Left renal cortex interstitium (tissue), 4 donors: ENCODE measurements around the gene MGAT4A. TPM values are rescaled to one million over a fixed set of nuclear protein-coding genes. Genes with fewer than 3 reads are reported as not detected.

ENCODE experiments used
- DNase-seq, 4 donors: peaks; one replicate each; pipeline ENCODE4 v3.0.0-alpha.2; 2013; ENCODE audit warnings: low read depth in 4 of 4, low spot score in 2 of 4, missing footprints in 1 of 4
- polyA plus RNA-seq, 4 donors: library from polyadenylated mRNA; unstranded; fragments of 120-200 nt; gene quantifications; one replicate each; pipeline ENCODE4 v1.2.1, GENCODE V29; 2013; ENCODE audit not compliant: insufficient read length in 4 of 4

The MGAT4A gene
- polyA plus RNA-seq, 4 donors: 23.1 to 35.9 (median 29.2) TPM

DNA sequence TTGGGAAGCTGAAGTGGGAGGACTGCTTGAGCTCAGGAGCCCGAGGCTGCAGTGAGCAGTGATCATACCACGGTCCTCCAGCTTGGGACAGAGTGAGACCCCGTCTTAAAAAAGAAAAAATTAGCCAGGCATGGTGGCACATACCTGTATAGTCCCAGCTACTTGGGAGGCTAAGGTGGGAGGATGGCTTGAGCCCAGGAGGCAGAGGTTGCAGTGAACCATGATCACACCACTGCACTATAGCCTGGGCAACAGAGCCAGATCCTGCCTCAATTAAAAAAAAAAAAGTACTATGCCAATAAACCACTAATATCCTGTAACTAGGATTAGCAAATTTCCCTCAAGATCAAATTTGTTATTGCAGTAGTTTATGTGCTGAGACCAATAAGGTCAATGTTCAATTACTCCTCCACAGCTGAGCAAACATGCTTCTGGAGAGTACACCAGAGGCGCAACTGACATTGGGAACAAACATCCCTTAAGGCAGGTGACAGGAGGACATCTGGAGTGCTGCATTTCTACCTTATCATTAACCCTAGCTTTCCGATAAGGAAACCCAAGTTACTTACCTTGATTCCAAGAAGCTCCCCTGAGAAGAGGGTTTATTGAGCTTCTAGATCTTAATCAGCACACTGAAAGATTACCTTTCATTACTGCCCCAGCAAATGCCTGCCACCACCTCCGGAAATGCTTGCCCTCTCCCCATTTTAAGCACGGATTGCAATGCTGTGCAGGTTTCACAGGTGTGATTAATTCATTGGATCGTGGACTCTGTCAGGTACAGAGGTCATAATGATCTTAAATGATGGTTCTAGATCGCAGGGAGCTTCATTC is 26.2 kb downstream of the MGAT4A start:
- no peak for DNase-seq

DNA sequence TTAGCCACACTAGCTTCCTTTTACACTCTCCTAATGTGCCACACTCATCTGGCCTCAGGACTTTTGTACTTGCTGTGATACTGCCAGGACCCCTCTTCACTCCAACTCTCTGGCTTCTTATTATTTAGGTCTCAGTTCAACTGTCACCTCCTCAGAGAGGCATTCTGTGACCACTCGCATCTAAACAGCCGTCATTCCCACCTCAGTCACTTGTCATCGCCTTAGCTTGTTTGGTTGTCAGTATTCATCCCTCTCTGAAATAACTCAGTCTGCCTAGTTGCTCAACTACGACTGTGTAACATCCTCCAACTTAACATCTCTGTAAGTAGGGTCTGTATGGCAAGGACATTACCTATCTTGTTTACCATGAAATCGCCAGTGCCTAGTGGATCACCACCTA is 27.2 kb downstream of the MGAT4A start:
- no peak for DNase-seq

- peak; percentile 32 to 67 (median 60) for DNase-seq
Measured at GRCh38 chr2:98702858-98703620, 27.9 kb downstream of the MGAT4A start.

GRCh38 chr2:98702127-98702802 is 28.7 kb downstream of the MGAT4A start:
- peak in 1 of 4 donors; percentile 33 for DNase-seq

DNA sequence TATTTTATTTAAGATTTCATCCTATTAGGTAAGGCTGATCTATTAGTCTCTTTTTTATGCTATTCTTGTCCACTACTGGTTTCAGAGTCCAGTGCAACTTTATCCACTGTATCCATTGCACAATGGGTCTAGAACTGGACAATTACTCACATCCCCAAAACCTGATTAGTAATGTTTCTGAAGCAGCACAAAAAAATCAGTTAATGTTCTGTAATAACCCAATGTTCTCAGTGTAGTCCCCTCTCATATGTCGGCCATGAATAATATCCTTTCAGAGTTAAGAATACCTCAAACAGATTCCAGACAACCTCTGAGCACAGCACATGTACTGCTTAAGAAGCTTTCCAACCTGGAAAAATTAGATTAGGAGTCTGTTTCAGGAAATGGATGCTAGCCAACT is 29.7 kb downstream of the MGAT4A start:
- no peak for DNase-seq

DNA sequence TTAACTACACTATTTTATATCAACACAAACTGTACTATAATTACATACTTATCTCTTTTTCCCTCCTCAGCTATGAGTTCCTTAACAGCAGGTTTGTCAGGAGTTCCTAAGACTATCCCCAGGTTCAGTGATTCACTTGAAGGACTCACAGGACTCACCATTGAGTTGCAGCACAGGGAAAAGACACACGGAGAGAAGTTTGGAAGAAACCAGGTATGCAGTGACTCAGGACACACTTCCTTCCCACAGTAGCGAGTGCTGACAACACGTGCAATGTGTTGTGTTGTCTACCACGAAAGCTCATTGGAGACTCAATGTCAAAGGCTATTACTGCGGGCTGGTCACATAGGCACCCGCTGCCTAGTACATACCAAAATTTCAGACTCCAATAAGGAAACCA is 32.0 kb downstream of the MGAT4A start:
- DNase-seq: no peak

DNA sequence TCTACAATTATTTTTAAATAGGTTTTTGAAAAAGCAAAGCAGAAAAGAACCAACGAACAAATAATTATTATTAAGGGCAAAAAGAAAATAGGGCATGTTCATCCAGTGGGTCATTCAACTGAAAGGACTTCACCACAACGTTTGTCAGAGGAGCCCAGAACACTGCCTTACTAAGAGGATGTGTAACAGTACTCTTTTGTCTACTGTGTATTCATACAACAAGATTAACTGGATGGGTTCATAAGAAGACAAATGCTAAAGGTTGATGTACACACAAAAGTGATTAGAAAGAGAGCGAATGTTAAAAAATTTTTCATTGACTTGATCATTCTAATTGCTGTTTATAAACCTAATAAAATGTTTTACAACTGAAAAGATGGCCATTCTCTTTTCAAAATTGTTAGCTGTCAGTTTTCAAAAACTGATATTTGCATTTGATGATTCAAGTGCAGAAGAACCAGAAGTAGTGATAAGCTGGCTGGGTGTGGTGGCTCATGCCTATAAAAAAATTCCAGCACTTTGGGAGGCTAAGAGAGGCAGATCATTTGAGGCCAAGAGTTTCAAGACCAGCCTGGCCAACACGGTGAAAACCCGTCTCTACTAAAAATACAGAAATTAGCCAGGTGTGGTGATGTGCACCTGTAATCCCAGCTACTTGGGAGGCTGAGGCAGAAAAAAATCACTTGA is 33.1 kb downstream of the MGAT4A start:
- no peak for DNase-seq

DNA sequence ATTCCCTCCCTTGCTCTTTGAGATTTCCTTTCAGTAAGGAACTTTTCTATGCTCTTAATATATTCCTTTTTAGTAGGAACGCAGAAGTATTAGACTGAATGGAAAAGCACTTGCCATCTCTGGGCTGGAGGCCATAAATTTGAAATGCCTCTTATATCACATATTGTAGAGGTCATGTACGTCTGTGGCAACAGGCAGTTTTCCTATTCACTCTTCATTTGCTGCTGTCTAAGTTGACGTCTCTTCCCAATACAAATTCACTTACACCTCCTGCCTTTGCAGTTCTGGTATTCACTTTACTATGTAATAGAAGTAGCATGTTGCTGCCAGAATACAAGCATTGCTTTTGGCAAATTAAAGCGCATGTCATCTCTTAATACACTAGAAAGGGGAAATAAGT is 34.7 kb downstream of the MGAT4A start:
- no peak for DNase-seq

DNA sequence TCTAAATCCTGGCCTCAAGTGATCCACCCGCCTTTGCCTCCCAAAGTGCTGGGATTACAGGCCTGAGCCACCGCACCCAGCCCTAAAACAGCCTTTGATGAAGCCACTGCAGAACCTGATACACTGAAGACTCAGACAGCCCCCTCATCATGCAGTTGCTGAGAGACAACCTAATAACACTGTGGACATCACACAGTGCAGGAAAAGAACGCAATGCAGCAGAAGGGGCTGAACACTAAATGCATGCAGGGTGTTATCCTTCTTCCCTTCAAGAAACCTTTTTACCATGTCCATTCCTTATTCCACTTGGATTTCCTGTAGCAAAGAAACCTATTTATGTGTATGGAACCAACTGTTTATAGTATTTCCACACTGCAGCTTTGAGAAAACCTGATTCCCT is 35.7 kb downstream of the MGAT4A start:
- no peak for DNase-seq

- no peak for DNase-seq
Measured at GRCh38 chr2:98693477-98693876, 37.5 kb downstream of the MGAT4A start.

GRCh38 chr2:98692090-98693054 is 38.6 kb downstream of the MGAT4A start:
- DNase-seq: no peak

- DNase-seq: no peak
Measured at GRCh38 chr2:98691303-98691702, 39.6 kb downstream of the MGAT4A start.

- no peak for DNase-seq
Measured at GRCh38 chr2:98685930-98686887, 44.7 kb downstream of the MGAT4A start.

DNA sequence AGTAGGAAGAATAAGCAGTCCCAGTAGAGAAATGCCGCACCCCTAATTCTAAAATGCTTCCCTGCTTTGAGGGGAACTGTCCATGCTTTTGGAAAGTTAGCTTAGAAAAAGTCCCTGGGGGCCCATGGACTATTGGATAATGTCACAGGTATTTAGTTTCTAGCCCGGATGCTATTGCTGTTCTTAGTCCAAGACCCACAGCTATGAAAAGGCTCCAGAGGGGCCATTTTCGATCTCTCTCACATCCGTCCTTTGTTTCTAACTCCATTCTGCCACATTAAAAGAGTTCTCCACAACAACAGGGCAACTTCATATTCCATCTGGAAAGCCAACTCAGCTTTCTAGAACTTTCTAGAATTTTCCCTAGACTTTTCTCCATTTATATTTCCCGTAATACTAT is 47.2 kb downstream of the MGAT4A start:
- DNase-seq: no peak

DNA sequence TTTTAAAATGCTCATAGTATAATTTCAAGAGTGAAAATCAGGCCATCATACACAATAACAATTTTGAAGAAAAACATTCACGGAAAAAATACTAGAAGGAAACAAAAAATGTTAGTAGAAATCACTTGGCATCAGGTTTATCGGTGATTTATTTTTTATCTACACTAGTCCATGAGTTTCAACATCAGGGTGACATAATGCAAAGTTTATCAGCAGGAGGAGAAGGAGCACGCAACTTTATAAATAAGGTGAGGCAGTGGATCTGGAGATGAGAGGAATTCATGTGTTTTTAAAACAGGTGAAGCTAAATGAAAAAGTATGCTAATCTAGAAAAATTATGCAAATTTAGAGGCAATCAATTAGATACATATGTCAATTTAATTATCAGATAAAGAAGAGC is 54.2 kb downstream of the MGAT4A start:
- no peak for DNase-seq

DNA sequence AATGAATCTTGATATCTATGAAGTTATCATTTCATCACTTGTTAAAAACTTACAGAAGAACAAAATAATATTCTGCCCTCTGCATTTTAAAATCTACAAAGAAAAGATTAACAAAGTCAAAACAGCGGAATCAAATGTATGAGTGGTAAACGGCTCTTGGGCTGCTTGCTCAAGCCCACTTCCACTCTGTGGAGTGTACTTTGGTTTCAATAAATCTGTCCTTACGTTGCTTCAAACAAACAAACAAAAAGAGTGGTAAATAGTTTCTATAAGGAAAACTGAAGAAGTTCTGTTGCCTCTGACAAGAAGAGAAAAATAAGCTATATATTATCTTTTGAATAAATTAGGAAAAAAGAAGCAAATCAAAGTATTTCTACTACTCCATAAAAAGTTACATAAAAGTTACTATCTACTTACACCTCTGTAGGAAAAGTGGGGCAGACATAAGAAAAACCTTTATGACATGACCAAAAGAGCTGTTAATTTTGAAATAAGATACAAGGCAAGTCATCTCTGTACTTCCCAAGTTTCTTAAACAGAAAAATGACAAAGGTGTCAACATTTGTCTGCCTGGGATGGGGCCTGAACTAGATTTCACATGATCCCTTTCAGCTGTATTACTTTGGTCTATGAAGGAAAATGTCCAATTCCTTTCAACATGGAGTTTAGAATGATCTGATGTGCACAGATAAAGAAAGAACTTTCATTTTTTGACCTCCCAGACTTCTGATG is 56.5 kb downstream of the MGAT4A start:
- DNase-seq: no peak

DNA sequence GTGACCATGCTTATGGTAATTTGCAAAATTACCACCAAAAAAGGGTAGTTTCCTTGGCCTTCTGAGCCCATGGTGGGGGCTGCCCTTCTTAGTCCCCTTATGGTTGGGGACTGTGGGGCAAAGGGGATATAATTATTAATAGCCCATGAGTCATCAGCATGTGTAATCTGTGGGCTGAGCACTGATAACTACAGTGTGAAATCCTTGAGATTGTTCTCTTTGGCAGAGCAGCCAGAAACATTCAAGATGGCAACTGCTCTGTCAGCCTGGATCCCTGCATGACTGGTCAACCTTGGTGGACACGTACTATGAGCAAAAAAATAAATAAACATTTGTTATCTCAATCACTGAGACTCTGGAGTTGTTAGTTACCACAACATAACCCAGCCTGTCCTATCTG is 61.3 kb downstream of the MGAT4A start:
- no peak for DNase-seq

DNA sequence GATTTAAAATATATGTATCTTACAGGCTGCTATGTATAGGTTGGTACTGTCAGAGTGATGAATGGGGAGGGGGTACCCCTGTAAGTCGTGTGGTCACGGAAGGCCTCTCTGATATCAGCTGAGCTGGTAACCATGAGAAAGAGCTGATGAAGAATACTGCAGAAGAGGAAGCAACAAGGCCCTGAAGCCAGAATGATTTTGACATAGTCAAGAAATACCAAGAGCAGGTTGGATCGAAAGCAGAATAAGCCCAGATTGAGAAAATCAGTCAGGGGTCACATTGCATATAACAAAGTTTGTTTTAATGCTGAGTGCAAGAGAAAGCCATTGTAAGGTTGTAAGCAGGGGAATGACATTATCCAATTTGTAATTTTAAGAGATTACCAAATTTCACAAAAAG is 65.3 kb downstream of the MGAT4A start:
- no peak for DNase-seq
